WERI-Rb-1 (cell line): ENCODE measurements around the gene SLC19A2.
A peak's percentile ranks its signal among the peaks of the same experiment; 100 is the strongest.

Source experiments
- DNase-seq: peaks from one replicate; pipeline ENCODE4 v3.0.0-alpha.2; 2020
- H3K27ac ChIP-seq: fragments of 250-450 bp; sonication (Bioruptor Pico); 2 replicates; pipeline ENCODE4 v1.5.1; 2020; ENCODE audit warnings: mild to moderate bottlenecking, moderate library complexity
- H3K27me3 ChIP-seq: fragments of 250-450 bp; sonication (Bioruptor Pico); 2 replicates; pipeline ENCODE4 v1.5.1; 2021; ENCODE audit warnings: mild to moderate bottlenecking, low read depth, moderate library complexity; ENCODE audit not compliant: insufficient read depth, severe bottlenecking
- H3K36me3 ChIP-seq: fragments of 250-450 bp; sonication (Bioruptor Pico); 2 replicates; pipeline ENCODE4 v1.5.1; 2020; ENCODE audit warnings: mild to moderate bottlenecking, moderate library complexity
- H3K4me3 ChIP-seq: 2 replicates; pipeline ENCODE4 v1.5.1; 2011; ENCODE audit warnings: low read depth, mild to moderate bottlenecking, control low read depth, low read length
- H3K9me3 ChIP-seq: fragments of 250-450 bp; sonication (Bioruptor Pico); 2 replicates; pipeline ENCODE4 v1.5.1; 2021; ENCODE audit warnings: mild to moderate bottlenecking, moderate library complexity; ENCODE audit not compliant: severe bottlenecking
- TF ChIP-seq, protein P1 (sequence below): IDR thresholded peaks from 2 replicates; pipeline ENCODE4 v1.5.1; 2011; ENCODE audit warnings: low read depth, mild to moderate bottlenecking, control low read depth, inconsistent platforms, low read length

SLC19A2 gene

DNA sequence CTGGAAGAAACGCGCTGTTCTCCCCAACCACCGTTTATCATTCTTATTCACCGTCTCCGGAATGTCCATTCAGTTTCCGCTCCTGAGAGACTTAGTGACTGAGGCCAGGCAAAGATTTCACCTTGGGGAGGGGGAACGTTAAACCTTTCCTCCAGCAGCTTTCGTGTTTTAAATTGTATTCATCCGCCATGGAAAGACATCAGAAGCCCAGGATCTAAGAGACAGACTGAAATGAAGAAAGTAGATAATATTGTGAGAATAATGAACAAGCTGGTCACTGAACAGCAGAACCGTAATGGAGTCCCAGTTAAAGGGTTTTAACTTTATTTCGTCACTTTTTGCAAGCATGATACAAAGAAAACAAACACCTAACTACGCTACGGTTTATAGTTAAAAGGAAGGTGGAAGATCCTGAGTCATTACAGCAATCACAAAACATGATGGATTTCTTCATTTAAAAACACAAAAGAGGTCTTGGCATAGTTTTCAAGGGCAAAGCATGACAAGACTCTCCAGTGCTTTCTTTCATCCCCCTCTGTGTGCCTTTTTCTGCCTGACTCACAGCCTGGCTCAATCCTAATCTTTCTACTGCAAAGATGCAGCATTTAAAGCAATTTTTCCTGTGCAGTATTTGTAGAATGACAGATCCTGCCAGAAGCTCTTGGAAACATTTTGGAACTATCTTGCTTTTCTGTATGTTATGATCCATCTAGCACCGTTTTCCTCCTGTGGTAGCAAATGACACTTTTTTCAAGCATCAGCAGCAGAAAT is 722 bp upstream of the SLC19A2 start:
- H3K27ac ChIP-seq, result peak overlapping the region; percentile 69
- TF ChIP-seq, protein P1, sequence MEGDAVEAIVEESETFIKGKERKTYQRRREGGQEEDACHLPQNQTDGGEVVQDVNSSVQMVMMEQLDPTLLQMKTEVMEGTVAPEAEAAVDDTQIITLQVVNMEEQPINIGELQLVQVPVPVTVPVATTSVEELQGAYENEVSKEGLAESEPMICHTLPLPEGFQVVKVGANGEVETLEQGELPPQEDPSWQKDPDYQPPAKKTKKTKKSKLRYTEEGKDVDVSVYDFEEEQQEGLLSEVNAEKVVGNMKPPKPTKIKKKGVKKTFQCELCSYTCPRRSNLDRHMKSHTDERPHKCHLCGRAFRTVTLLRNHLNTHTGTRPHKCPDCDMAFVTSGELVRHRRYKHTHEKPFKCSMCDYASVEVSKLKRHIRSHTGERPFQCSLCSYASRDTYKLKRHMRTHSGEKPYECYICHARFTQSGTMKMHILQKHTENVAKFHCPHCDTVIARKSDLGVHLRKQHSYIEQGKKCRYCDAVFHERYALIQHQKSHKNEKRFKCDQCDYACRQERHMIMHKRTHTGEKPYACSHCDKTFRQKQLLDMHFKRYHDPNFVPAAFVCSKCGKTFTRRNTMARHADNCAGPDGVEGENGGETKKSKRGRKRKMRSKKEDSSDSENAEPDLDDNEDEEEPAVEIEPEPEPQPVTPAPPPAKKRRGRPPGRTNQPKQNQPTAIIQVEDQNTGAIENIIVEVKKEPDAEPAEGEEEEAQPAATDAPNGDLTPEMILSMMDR, result no peak
- no peak for DNase-seq
- H3K9me3 ChIP-seq, result no peaks in the 10 kb centered on the region
- H3K36me3 ChIP-seq, result no peaks in the 10 kb centered on the region
- peak overlapping the region; percentile 64 for H3K4me3 ChIP-seq
- no peaks in the 10 kb centered on the region for H3K27me3 ChIP-seq

GRCh38 chr1:169484683-169485430 is 887 bp downstream of the SLC19A2 start:
- TF ChIP-seq, protein P1, result no peak
- no peaks in the 10 kb centered on the region for H3K27me3 ChIP-seq
- no peaks in the 10 kb centered on the region for H3K36me3 ChIP-seq
- no peaks in the 10 kb centered on the region for H3K9me3 ChIP-seq
- DNase-seq, result peak; percentile 11
- peak overlapping the region; percentile 83 for H3K27ac ChIP-seq
- H3K4me3 ChIP-seq, result peak overlapping the region; percentile 64

GRCh38 chr1:169484101-169484500 is 1.6 kb downstream of the SLC19A2 start:
- H3K9me3 ChIP-seq, result no peaks in the 10 kb centered on the region
- TF ChIP-seq, protein P1, result no peak
- H3K4me3 ChIP-seq, result no peak overlapping the region
- no peak overlapping the region for H3K27ac ChIP-seq
- no peaks in the 10 kb centered on the region for H3K36me3 ChIP-seq
- no peaks in the 10 kb centered on the region for H3K27me3 ChIP-seq
- no peak for DNase-seq

DNA sequence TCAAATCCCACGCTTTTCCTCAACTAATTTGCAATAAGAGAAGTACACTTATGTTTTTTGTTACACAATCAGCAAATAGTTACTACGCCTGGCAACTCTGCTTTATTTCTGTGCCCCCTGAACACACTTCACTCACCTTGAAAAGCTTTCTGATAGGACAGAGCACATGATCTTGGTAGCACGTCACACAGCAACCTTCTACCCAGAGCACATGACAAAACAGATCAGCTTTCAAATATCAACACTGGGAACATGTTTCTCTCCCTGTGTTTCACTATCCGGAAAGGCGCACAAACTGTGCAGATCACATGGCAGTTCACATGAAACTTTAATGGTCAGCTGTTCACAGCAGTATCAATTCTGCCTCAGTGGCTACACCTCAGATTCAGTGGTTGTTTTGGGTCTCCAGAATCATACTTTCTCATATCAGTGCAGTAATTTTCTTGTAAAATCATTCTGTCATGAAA is 2.2 kb downstream of the SLC19A2 start:
- no peak overlapping the region for H3K27ac ChIP-seq
- no peak overlapping the region for H3K4me3 ChIP-seq
- TF ChIP-seq, protein P1, result no peak
- no peaks in the 10 kb centered on the region for H3K27me3 ChIP-seq
- H3K9me3 ChIP-seq, result no peaks in the 10 kb centered on the region
- H3K36me3 ChIP-seq, result no peaks in the 10 kb centered on the region
- no peak for DNase-seq

- Histone ChIP-seq H3K27ac (no peak overlapping the region), H3K4me3 (no peak overlapping the region), H3K36me3 (no peaks in the 10 kb centered on the region), H3K9me3 (no peaks in the 10 kb centered on the region), H3K27me3 (no peaks in the 10 kb centered on the region)
- no peak for DNase-seq
- TF ChIP-seq, protein P1, result no peak
Measured at GRCh38 chr1:169479363-169480066, 6.2 kb downstream of the SLC19A2 start.
